DMS114 treated with DMSO at 0.1 percent for 48 hours (cell line): ENCODE results near the gene RPL15.
A peak's percentile ranks its signal among the peaks of the same experiment; 100 is the strongest.
"Not testable (repeated sequence)": the region's sequence is repeated elsewhere in the genome, so short reads cannot be mapped to it uniquely, and the experiment has no call there.

Experiments
- DNase-seq: peaks from one replicate; lab custom pipeline; 2025; ENCODE audit not compliant: unreplicated experiment; lab: John Stamatoyannopoulos, UW

Gene RPL15

GRCh38 chr3:23916886-23917678 is at the start of gene RPL15, which contains the start of gene NKIRAS1:
TSS of gene RPL15 (plus strand) at chr3:23917132. CDS start at chr3:23917860, 728 bp downstream.
TSS of gene NKIRAS1 (minus strand) at chr3:23916990. CDS start at chr3:23910904, 6,086 bp downstream.
- peak; percentile 91 for DNase-seq

- DNase-seq, result no peak
Measured at GRCh38 chr3:23867400-23867799, 49.5 kb upstream of the RPL15 start.

GRCh38 chr3:23867838-23868237 is 49.1 kb upstream of the RPL15 start:
- DNase-seq, result no peak

GRCh38 chr3:23869977-23870662 is 46.8 kb upstream of the RPL15 start:
- no peak for DNase-seq

GRCh38 chr3:23870663-23871043 is 46.3 kb upstream of the RPL15 start:
- DNase-seq, result not testable (repeated sequence)

GRCh38 chr3:23871361-23871760 is 45.6 kb upstream of the RPL15 start:
- not testable (repeated sequence) for DNase-seq

GRCh38 chr3:23872330-23872729 is 44.6 kb upstream of the RPL15 start:
- no peak for DNase-seq

- no peak for DNase-seq
Measured at GRCh38 chr3:23873941-23874340, 43.0 kb upstream of the RPL15 start.

- DNase-seq, result no peak
Measured at GRCh38 chr3:23874359-23875112, 42.4 kb upstream of the RPL15 start.

GRCh38 chr3:23875113-23875725 is 41.7 kb upstream of the RPL15 start:
- DNase-seq, result no peak

- DNase-seq, result no peak
Measured at GRCh38 chr3:23876923-23877322, 40.0 kb upstream of the RPL15 start.

GRCh38 chr3:23877329-23877980 is 39.5 kb upstream of the RPL15 start:
- no peak for DNase-seq

- no peak for DNase-seq
Measured at GRCh38 chr3:23879485-23879884, 37.4 kb upstream of the RPL15 start.

GRCh38 chr3:23880703-23881339 is 36.1 kb upstream of the RPL15 start:
- DNase-seq, result no peak

- DNase-seq, result not testable (repeated sequence)
Measured at GRCh38 chr3:23881993-23882392, 34.9 kb upstream of the RPL15 start.

GRCh38 chr3:23882487-23882918 is 34.4 kb upstream of the RPL15 start:
- no peak for DNase-seq

GRCh38 chr3:23884481-23884880 is 32.5 kb upstream of the RPL15 start:
- DNase-seq, result no peak

GRCh38 chr3:23885210-23885609 is 31.7 kb upstream of the RPL15 start:
- no peak for DNase-seq

GRCh38 chr3:23886311-23886710 is 30.6 kb upstream of the RPL15 start:
- no peak for DNase-seq

- DNase-seq, result peak; percentile 23
Measured at GRCh38 chr3:23888617-23889228, 28.2 kb upstream of the RPL15 start.
